Liver (tissue), 3 donors: Measurements from ENCODE around the gene BAIAP2.
"Not testable (repeated sequence)": the region's sequence is repeated elsewhere in the genome, so short reads cannot be mapped to it uniquely, and the experiment has no call there.

Experiments
- GABPA ChIP-seq, 2 donors: IDR thresholded peaks in 1 of 2; conservative IDR thresholded peaks in 1 of 2; 2 replicates each; pipeline ENCODE4 v1.6.1; 2016; ENCODE audit warnings: antibody characterized with exemption in 2 of 2, mild to moderate bottlenecking in 1 of 2, moderate library complexity in 1 of 2
- HNF4A ChIP-seq, 2 donors: conservative IDR thresholded peaks; 2 replicates each; pipeline ENCODE4 v1.6.1; 2016; ENCODE audit warnings: antibody characterized with exemption in 2 of 2, mild to moderate bottlenecking in 2 of 2
- JUND ChIP-seq, 2 donors: IDR thresholded peaks; 2 replicates each; pipeline ENCODE4 v1.6.1; 2016; ENCODE audit warnings: antibody characterized with exemption in 2 of 2
- RXRA ChIP-seq, 2 donors: IDR thresholded peaks; 2 replicates each; pipeline ENCODE4 v1.6.1; 2017 to 2018; ENCODE audit warnings: antibody characterized with exemption in 2 of 2, mild to moderate bottlenecking in 1 of 2
- TAF1 ChIP-seq: conservative IDR thresholded peaks from 2 replicates; pipeline ENCODE4 v1.6.1; 2016; ENCODE audit warnings: antibody characterized with exemption, mild to moderate bottlenecking
- YY1 ChIP-seq: IDR thresholded peaks from 2 replicates; pipeline ENCODE4 v1.6.1; 2016; ENCODE audit warnings: antibody characterized with exemption, mild to moderate bottlenecking
- TF ChIP-seq, protein P1 (sequence below): IDR thresholded peaks from 2 replicates; pipeline ENCODE4 v1.6.1; 2016; ENCODE audit warnings: antibody characterized with exemption
- TF ChIP-seq, protein P2 (sequence below): fragments of 150-350 bp; IDR thresholded peaks from 2 replicates; pipeline ENCODE4 v1.5.1; 2017; ENCODE audit warnings: improper control_type of control experiment, low read depth, low read length; ENCODE audit not compliant: missing input control
- TF ChIP-seq, protein P3 (sequence below): IDR thresholded peaks from 2 replicates; pipeline ENCODE4 v1.6.1; 2016; ENCODE audit warnings: antibody characterized with exemption
- donor health status: healthy.
- donor health status: healthy.

DNA sequence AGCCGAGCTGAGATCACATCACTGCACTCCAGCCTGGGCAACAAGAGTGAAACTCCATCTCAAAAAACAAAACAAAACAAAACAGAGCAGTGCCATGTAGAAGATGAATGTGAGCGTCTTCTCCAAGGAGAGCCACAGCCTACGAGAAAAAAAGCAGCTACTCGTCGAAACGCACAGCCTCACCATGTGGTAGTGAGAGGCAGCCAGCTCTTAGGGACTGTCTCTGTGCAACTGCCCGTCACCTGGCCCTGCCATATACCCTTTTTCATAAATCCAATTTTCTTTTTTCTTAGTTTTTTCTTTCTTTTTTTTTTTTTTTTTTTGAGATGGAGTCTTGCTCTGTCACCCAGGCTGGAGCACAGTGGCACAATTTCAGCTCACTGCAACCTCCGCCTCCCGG, 119.1 kb downstream of the BAIAP2 start:
- TF ChIP-seq, protein P1, sequence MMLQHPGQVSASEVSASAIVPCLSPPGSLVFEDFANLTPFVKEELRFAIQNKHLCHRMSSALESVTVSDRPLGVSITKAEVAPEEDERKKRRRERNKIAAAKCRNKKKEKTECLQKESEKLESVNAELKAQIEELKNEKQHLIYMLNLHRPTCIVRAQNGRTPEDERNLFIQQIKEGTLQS, result not testable (repeated sequence)
- TF ChIP-seq, protein P2, sequence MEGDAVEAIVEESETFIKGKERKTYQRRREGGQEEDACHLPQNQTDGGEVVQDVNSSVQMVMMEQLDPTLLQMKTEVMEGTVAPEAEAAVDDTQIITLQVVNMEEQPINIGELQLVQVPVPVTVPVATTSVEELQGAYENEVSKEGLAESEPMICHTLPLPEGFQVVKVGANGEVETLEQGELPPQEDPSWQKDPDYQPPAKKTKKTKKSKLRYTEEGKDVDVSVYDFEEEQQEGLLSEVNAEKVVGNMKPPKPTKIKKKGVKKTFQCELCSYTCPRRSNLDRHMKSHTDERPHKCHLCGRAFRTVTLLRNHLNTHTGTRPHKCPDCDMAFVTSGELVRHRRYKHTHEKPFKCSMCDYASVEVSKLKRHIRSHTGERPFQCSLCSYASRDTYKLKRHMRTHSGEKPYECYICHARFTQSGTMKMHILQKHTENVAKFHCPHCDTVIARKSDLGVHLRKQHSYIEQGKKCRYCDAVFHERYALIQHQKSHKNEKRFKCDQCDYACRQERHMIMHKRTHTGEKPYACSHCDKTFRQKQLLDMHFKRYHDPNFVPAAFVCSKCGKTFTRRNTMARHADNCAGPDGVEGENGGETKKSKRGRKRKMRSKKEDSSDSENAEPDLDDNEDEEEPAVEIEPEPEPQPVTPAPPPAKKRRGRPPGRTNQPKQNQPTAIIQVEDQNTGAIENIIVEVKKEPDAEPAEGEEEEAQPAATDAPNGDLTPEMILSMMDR, result not testable (repeated sequence)
- TF ChIP-seq HNF4A (conservative IDR thresholded peaks at IDR 0.05); RXRA (IDR thresholded peaks at IDR 0.05); JUND (IDR thresholded peaks at IDR 0.05); TAF1; YY1; GABPA (IDR thresholded peaks at IDR 0.05 in 1 of 2, conservative IDR thresholded peaks at IDR 0.05 in 1 of 2): not testable (repeated sequence)
- TF ChIP-seq, protein P3, sequence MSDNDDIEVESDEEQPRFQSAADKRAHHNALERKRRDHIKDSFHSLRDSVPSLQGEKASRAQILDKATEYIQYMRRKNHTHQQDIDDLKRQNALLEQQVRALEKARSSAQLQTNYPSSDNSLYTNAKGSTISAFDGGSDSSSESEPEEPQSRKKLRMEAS, result not testable (repeated sequence)
